Esophagus muscularis mucosa (tissue), 4 donors: ENCODE measurements around the gene TJAP1. TPM values are rescaled to one million over a fixed set of nuclear protein-coding genes. Genes with fewer than 3 reads are reported as not detected.

ENCODE experiments used
- DNase-seq: peaks from one replicate; pipeline ENCODE4 v3.0.0-alpha.2; 2017; ENCODE audit errors: extremely low spot score
- H3K27ac ChIP-seq, 4 donors: fragments of 200-600 bp; sonication (generic); replicated peaks in 1 of 4; 1 replicate in 3 of 4; 2 replicates in 1 of 4; pipeline ENCODE4 v1.5.1; 2016 to 2019; ENCODE audit warnings: mild to moderate bottlenecking in 1 of 4
- H3K27me3 ChIP-seq, 4 donors: fragments of 200-600 bp; sonication (generic); one replicate each; pipeline versions ENCODE4 v1.5.1 to v1.6.0; 2016 to 2019
- H3K36me3 ChIP-seq, 4 donors: fragments of 200-600 bp; sonication (generic); one replicate each; pipeline ENCODE4 v1.5.1; 2016 to 2019
- H3K4me1 ChIP-seq, 4 donors: fragments of 200-600 bp; sonication (generic); one replicate each; pipeline ENCODE4 v1.5.1; 2016 to 2019
- H3K4me3 ChIP-seq, 4 donors: fragments of 200-600 bp; sonication (generic); 1 replicate in 2 of 4; 2 replicates in 2 of 4; pipeline ENCODE4 v1.5.1; 2016 to 2019; ENCODE audit warnings: mild to moderate bottlenecking in 4 of 4, moderate library complexity in 1 of 4
- H3K9me3 ChIP-seq, 4 donors: fragments of 200-600 bp; sonication (generic); 1 replicate in 3 of 4; 2 replicates in 1 of 4; pipeline ENCODE4 v1.5.1; 2016 to 2019
- CTCF ChIP-seq, 3 experiments: fragments of 200-600 bp in 2 of 3; fragments of 450-650 bp in 1 of 3; sonication (generic) in 2 of 3; IDR thresholded peaks; one replicate each; pipeline ENCODE4 v1.5.1; 2017 to 2019; ENCODE audit warnings: antibody characterized with exemption in 3 of 3, mild to moderate bottlenecking in 2 of 3, moderate library complexity in 1 of 3
- EP300 ChIP-seq: sonication (generic); formaldehyde crosslinking; IDR thresholded peaks from one replicate; pipeline ENCODE4 v1.6.1; 2017; ENCODE audit warnings: antibody characterized with exemption
- POLR2A ChIP-seq: fragments of 450-650 bp; IDR thresholded peaks from one replicate; pipeline ENCODE4 v1.6.1; 2017; ENCODE audit warnings: antibody characterized with exemption, moderate library complexity, mild to moderate bottlenecking, low read depth
- POLR2AphosphoS5 ChIP-seq, 2 donors: sonication (generic); formaldehyde crosslinking; IDR thresholded peaks; one replicate each; pipeline ENCODE4 v1.6.1; 2017; ENCODE audit warnings: antibody characterized with exemption in 2 of 2
- WGBS: methylation state at CpG from one replicate; pipeline ENCODE4 v1.1.5; 2018; 5-methylcytosine and 5-hydroxymethylcytosine counted together
- intact Hi-C: fragments of 100-400 bp; cut with DNase I; formaldehyde crosslinking; loops from one replicate; pipeline ENCODE4 v1.15.1; 2023
- total RNA-seq, 4 donors: library from RNA; depleted of rRNA; stranded (reverse); fragments of >200 nt; gene quantifications; one replicate each; pipeline versions ENCODE4 v1.1.0 to v1.2.1, GENCODE V29; 2016

Gene TJAP1
- total RNA-seq, 4 donors from 2014 or later: 19.9 to 34.4 (median 26.4) TPM

GRCh38 chr6:43471399-43471798 lies 6.0 kb upstream of the TJAP1 start:
- Histone ChIP-seq H3K9me3 (no peaks in the 10 kb centered on the region), H3K36me3 (no peaks in the 10 kb centered on the region), H3K27me3 (peaks cover 0 to 35% (median 0%) of the 10 kb centered on the region in 4 donors), H3K27ac (no peak overlapping the region), H3K4me3 (no peak overlapping the region), H3K4me1 (no peaks in the 10 kb centered on the region)
- DNase-seq: no peak
- no peak for TF ChIP-seq CTCF (IDR thresholded peaks at IDR 0.05)
- TF ChIP-seq POLR2A: no peak
- TF ChIP-seq EP300: no peak
- no peak for TF ChIP-seq POLR2AphosphoS5 (IDR thresholded peaks at IDR 0.05)
- 86% methylated on average over 1 of the region's 1 CpG for WGBS
- intact Hi-C loops: no loop called here

- Histone ChIP-seq H3K4me1 (peaks cover 2 to 7% (median 5%) of the 10 kb centered on the region in 4 donors), H3K4me3 (no peak overlapping the region), H3K27me3 (peaks cover 0 to 27% (median 0%) of the 10 kb centered on the region in 4 donors), H3K36me3 (no peaks in the 10 kb centered on the region), H3K27ac (no peak overlapping the region), H3K9me3 (no peaks in the 10 kb centered on the region)
- WGBS: 94% methylated on average over 4 of the region's 4 CpGs
- no peak for DNase-seq
- intact Hi-C loops: no loop called here
- no peak for TF ChIP-seq EP300
- no peak for TF ChIP-seq POLR2A
- no peak for TF ChIP-seq POLR2AphosphoS5 (IDR thresholded peaks at IDR 0.05)
- TF ChIP-seq CTCF (IDR thresholded peaks at IDR 0.05): no peak
These were observed 4.9 kb upstream of the TJAP1 start for GRCh38 chr6:43472515-43472914.

GRCh38 chr6:43475516-43475915 lies 1.9 kb upstream of the TJAP1 start:
- Histone ChIP-seq H3K36me3 (no peaks in the 10 kb centered on the region), H3K4me1 (peaks cover 17 to 35% (median 33%) of the 10 kb centered on the region in 4 donors)
- 84% methylated on average over 6 of the region's 6 CpGs for WGBS

GRCh38 chr6:43476746-43477145 lies 624 bp upstream of the TJAP1 start:
- Histone ChIP-seq H3K36me3 (no peaks in the 10 kb centered on the region), H3K4me3 (peak overlapping the region; percentile 72 to 82 (median 80)), H3K9me3 (no peaks in the 10 kb centered on the region), H3K27ac (peak overlapping the region; percentile 80 to 86 (median 84)), H3K4me1 (peaks cover 19 to 44% (median 38%) of the 10 kb centered on the region in 4 donors), H3K27me3 (peaks cover 0 to 5% (median 0%) of the 10 kb centered on the region in 4 donors)
- intact Hi-C loops: no loop called here
- TF ChIP-seq EP300: no peak
- TF ChIP-seq POLR2AphosphoS5 (IDR thresholded peaks at IDR 0.05): no peak
- TF ChIP-seq POLR2A: no peak
- no peak for TF ChIP-seq CTCF (IDR thresholded peaks at IDR 0.05)
- no peak for DNase-seq
- WGBS: 28% methylated on average over 2 of the region's 2 CpGs

More at GRCh38 chr6:43475516-43475915, 1.9 kb upstream of the TJAP1 start:
- no peaks in the 10 kb centered on the region for H3K9me3 ChIP-seq
- no peak for DNase-seq
- TF ChIP-seq CTCF (IDR thresholded peaks at IDR 0.05) (no peak), EP300 (no peak), POLR2A (no peak), POLR2AphosphoS5 (IDR thresholded peaks at IDR 0.05) (no peak)
- H3K4me3 ChIP-seq: no peak overlapping the region
- H3K27ac ChIP-seq: no peak overlapping the region
- peaks cover 0 to 6% (median 0%) of the 10 kb centered on the region in 4 donors for H3K27me3 ChIP-seq
- intact Hi-C loops: no loop called here

- Histone ChIP-seq H3K27ac (peak overlapping the region; percentile 80 to 86 (median 84)), H3K4me1 (peaks cover 22 to 45% (median 38%) of the 10 kb centered on the region in 4 donors), H3K4me3 (peak overlapping the region; percentile 72 to 82 (median 80)), H3K36me3 (peaks cover 0 to 4% (median 0%) of the 10 kb centered on the region in 4 donors), H3K27me3 (no peaks in the 10 kb centered on the region), H3K9me3 (no peaks in the 10 kb centered on the region)
- no peak for TF ChIP-seq POLR2A
- no peak for TF ChIP-seq CTCF (IDR thresholded peaks at IDR 0.05)
- WGBS: 31% methylated on average over 3 of the region's 3 CpGs
- intact Hi-C loops: no loop called here
- DNase-seq: no peak
These were observed 620 bp downstream of the TJAP1 start for GRCh38 chr6:43478008-43478372.
